CD4-positive, alpha-beta T cell treated with Interleukin-4 for 1 hour (primary cell): Measurements from ENCODE around the gene KCNAB1.
"Not testable (repeated sequence)": the region's sequence is repeated elsewhere in the genome, so short reads cannot be mapped to it uniquely, and the experiment has no call there.

ENCODE experiments used
- DNase-seq, 2 donors: peaks; one replicate each; pipeline ENCODE4 v3.0.0-alpha.2; 2020 to 2022

Gene KCNAB1

GRCh38 chr3:156552973-156553372 lies 432.6 kb downstream of the KCNAB1 start:
- DNase-seq, result no peak

DNA sequence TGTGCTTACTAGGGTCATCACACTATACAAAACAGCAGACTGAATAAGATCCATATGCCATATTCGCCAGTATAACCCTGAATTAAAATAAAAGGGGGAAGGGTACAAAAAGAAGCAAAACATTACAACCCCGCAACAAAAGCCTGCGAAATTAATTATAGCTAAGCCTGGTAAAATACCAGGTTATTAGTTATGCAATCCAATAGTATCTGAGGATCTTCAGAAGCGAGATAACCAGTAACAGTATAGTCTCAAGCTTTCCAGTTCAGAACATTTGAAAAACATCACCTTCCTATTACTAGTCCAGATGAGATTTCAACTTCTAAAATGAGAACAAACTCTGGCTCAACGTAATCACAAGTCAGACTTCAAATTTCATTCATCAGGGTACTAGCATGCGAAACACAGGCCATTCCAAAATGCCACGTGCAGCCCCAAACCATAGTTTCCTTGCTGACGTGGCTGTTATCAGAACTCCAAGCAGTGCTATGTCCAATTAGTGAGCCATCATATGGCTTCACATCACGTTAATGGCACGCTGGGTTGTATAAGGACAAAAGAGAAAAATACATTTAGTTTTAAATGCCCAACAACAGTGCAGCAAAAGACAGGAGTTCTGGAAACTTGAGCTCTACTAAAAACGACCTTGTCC lies 433.5 kb downstream of the KCNAB1 start:
- peak in 1 of 2 donors; percentile 3 for DNase-seq

DNA sequence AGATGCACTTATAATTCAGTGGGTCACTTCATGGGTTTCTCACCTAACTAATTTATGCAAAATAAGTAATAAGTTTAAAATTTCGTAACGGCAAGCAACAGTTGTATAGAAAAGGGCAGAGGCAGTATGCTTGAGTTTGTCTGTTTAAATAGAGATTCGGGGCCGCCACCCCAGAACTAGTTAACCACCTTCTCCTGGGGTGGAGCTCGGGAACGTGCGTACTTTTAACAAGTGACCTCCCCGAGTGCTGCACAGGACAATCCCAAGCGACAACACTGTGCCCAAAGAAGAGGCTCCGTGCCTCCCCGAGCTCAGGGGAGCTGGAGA lies 434.1 kb downstream of the KCNAB1 start:
- no peak for DNase-seq

- peak; percentile 99 for DNase-seq
Observed at GRCh38 chr3:156554842-156555687, 434.7 kb downstream of the KCNAB1 start, which contains the start of gene SSR3. TSS of gene SSR3 (minus strand) at chr3:156555117. CDS start at chr3:156555089, 28 bp downstream.

DNA sequence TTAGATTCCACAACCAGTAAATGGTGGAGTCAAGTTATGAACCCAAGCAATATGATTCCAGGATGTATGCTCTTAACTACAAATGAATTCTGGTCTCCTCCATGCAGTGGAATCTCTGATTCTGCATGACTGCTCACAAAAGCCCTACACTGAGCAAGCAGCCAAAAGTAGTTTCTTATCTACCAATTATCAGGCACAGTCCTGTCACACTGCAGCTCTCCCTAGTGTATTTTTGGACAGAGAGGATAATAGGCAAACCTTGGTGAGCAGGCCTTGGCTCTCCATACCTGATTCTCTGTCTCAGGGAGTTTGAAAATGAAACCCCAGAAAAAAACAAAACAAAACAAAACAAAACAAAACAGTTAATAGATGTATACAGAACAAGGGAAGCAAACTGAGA lies 438.0 kb downstream of the KCNAB1 start:
- DNase-seq, result no peak

DNA sequence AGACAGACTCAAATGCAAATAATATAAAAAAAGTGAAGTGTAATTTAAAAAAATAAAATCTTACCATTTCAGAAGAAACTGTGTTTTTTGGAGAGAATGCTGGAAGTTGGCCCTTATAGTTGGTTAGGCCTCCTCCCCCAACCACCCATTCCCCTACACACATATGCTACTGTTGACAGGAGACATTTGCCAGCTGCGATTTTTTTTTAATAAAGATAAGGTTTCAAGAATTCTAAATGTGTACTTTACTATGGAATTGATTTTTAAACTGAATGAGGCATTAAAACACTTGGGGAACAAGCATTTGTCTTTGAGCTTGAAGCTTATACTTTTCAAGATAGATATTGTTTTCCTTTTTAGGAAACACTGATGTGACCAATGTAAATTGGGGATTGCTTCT lies 438.9 kb downstream of the KCNAB1 start:
- DNase-seq, result no peak

DNA sequence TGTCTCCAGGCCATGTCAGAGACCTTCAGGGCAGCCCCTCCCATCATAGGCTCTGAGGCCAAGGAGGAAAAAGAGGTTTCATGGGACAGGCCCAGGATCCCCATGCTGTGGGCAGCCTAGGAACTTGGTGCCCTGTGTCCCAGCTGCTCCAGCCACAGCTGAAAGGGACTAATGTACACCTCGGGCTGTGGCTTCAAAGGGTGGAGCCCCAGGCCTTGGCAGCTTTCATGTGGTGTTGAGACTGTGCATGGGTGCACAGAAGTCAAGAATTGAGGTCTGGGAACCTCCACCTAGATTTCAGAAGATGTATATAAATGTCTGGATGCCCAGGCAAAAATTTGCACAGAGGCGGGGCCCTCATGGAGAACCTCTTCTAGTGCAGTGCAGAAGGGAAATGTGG lies 441.2 kb downstream of the KCNAB1 start:
- no peak for DNase-seq

GRCh38 chr3:156562486-156562885 lies 442.1 kb downstream of the KCNAB1 start:
- not testable (repeated sequence) for DNase-seq

- no peak for DNase-seq
Observed at GRCh38 chr3:156563900-156564682, 443.7 kb downstream of the KCNAB1 start.

GRCh38 chr3:156569016-156569415 lies 448.6 kb downstream of the KCNAB1 start:
- DNase-seq, result not testable (repeated sequence)

DNA sequence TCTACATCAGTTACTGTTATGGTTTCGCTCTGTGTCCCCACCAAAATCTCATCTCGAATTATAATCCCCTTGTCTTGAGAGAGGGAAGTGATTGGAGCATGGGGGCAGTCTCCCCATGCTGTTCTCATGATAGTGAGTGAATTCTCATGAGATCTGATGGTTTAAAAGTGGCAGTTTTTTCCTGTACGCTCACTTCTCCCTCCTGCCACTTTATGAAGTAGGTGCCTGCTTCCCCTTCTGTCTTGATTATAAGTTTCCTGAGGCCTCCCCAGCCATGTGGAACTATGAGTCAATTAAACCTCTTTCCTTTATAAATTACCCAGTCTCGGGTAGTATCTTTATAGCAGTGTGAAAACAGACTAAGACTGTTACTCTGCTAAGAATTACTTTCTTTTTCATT lies 449.5 kb downstream of the KCNAB1 start:
- DNase-seq, result not testable (repeated sequence)

- DNase-seq, result no peak
Observed at GRCh38 chr3:156575641-156576040, 455.3 kb downstream of the KCNAB1 start.

- no peak for DNase-seq
Observed at GRCh38 chr3:156576051-156576450, 455.7 kb downstream of the KCNAB1 start.

DNA sequence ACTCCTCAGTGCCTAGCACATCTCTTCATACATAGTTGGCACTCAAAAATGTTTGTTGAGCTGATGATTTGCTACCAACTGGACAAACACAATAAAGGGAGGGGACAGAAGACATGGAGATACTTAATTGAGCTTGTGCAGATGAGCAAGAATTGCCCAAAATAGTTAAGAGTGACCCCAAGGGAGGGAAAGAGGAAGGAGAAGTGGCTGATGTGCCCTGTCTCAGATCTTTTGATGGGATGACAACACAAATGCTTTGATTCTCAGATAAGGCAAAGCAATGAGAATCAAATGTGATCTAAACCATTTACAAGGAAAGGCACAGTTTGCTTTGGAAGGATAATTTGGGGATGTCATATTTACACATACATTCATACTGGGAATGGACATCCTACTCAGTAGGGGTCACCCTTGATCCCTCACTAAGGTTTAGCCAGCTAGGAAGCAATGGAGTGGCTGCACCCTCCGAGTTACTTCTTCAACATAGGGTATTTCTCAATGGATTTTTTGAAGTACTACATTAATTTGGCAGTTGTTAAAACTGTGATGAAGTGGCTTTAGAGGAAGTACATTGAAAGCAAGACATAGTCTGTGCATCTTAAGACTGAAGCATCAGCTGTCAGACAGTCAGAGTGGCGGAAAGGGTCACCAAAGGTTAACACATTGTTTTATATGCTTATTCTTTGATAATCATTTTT lies 456.4 kb downstream of the KCNAB1 start:
- DNase-seq, result no peak

GRCh38 chr3:156577736-156578135 lies 457.4 kb downstream of the KCNAB1 start:
- DNase-seq, result no peak

GRCh38 chr3:156579427-156579851 lies 459.1 kb downstream of the KCNAB1 start:
- peak in 1 of 2 donors; percentile 33 for DNase-seq

DNA sequence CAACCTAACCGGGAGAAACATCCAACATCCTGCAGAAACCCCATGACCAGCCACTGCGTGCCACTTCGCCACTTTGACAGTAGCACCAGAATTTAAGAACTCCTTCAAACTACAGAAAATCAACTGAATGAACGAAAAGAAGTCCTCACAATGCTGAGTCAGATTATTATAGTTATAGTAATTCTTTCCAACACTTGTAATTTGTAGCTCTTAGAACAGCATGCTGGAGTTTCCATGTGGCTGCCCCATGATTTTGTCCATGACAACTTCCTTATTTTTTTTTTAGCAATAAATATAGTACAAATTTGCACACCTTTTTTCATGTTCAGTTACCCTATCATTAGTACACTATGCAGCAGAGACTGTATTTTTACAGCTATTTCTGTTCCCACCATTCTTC lies 460.7 kb downstream of the KCNAB1 start:
- no peak for DNase-seq

DNA sequence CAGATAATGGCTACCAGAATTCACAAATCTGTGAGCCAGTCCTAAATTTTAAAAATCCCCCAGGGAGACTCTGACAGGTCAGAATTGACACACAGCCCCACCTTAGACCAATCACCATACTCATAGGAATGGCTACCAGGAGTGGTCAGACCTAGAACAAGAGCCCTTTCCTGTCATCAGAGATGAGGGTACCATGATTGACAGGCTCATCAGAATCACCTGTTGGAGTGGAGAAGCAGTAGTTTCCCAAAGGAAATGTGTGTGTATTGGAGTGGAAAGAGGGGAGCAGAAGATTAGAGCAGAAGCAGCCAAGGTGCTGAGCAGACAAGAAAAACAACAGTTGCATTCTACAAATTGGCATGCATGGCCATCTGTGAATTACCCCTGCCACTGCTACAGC lies 461.6 kb downstream of the KCNAB1 start:
- DNase-seq, result no peak

GRCh38 chr3:156582532-156583183 lies 462.3 kb downstream of the KCNAB1 start:
- no peak for DNase-seq

GRCh38 chr3:156583469-156583868 lies 463.1 kb downstream of the KCNAB1 start:
- no peak for DNase-seq

DNA sequence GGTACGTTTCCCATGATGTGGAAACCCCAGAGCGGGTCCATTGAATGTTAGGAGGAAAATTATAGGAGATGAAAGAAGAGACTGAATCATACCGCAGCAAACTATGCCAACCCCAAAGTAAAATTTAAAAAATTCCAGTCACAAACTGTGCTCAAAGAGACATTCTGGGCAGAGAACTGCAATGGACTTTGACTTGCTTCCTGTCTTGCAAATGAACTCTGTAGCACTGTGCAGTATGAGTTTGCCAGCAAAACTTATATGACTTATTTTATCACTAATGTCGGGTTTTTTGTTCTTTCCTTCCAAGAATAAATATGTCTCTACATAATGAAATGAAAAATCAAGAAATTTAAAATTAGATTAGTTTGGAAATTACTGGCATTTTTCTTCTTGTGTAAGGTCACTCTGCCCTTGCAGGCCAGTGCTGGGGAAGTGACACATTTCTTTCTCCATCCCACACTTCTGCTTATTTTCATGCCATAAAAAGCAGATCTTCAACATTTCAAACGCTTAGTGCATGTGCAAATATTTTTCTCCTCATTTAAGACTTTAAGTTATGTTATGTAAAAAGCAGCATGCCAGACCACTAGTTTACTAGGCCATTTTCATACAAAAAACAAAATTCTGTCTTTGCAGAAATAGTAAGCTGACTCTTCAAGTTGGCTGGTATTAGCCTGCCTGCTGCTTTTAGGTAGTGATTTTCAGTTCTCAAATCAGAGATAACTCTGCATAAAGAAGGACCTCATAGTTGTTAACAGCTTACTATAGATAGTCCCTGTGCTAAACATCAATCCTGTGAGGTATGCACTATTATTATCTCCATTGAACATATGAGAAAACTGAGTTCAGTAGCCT lies 466.8 kb downstream of the KCNAB1 start:
- DNase-seq, result peak in 1 of 2 donors; percentile 16

GRCh38 chr3:156587760-156588069 lies 467.3 kb downstream of the KCNAB1 start:
- no peak for DNase-seq
